IPS-NIHi11 (cell line): Measurements from ENCODE around the gene SMO.
A peak's percentile ranks its signal among the peaks of the same experiment; 100 is the strongest.
"Not testable (repeated sequence)": the region's sequence is repeated elsewhere in the genome, so short reads cannot be mapped to it uniquely, and the experiment has no call there.

Experiments used
- DNase-seq: peaks from one replicate; pipeline ENCODE4 v3.0.0; 2012; ENCODE audit warnings: mixed read lengths, low spot score

Gene SMO

GRCh38 chr7:129209067-129209926, 20.9 kb downstream of the SMO start:
- no peak for DNase-seq

GRCh38 chr7:129210256-129210988, 22.0 kb downstream of the SMO start:
- DNase-seq, result peak; percentile 90

- DNase-seq, result no peak
These were observed 22.5 kb downstream of the SMO start for GRCh38 chr7:129210989-129211312.

GRCh38 chr7:129212126-129212525, 23.7 kb downstream of the SMO start:
- DNase-seq, result no peak

GRCh38 chr7:129212596-129212995, 24.2 kb downstream of the SMO start:
- no peak for DNase-seq

- peak; percentile 55 for DNase-seq
These were observed 25.4 kb downstream of the SMO start for GRCh38 chr7:129213828-129214227.

GRCh38 chr7:129215691-129216090, 27.3 kb downstream of the SMO start:
- not testable (repeated sequence) for DNase-seq

- not testable (repeated sequence) for DNase-seq
These were observed 27.8 kb downstream of the SMO start for GRCh38 chr7:129216101-129216715.

- not testable (repeated sequence) for DNase-seq
These were observed 28.5 kb downstream of the SMO start for GRCh38 chr7:129216821-129217416.

GRCh38 chr7:129218514-129219062, 30.2 kb downstream of the SMO start:
- peak; percentile 82 for DNase-seq

GRCh38 chr7:129219166-129219565, 30.7 kb downstream of the SMO start:
- DNase-seq, result not testable (repeated sequence)

- DNase-seq, result no peak
These were observed 33.6 kb downstream of the SMO start for GRCh38 chr7:129222064-129222463.

GRCh38 chr7:129224251-129225205, 36.1 kb downstream of the SMO start, which contains the start of gene AHCYL2:
Gene AHCYL2 (plus strand): TSS chr7:129225030.
- DNase-seq, result peak; percentile 92

GRCh38 chr7:129225206-129225930, 36.9 kb downstream of the SMO start:
- peak; percentile 49 for DNase-seq

GRCh38 chr7:129225931-129226572, 37.6 kb downstream of the SMO start:
- DNase-seq, result no peak

- DNase-seq, result no peak
These were observed 39.5 kb downstream of the SMO start for GRCh38 chr7:129227646-129228578.

GRCh38 chr7:129228633-129229032, 40.2 kb downstream of the SMO start:
- no peak for DNase-seq

- DNase-seq, result no peak
These were observed 43.2 kb downstream of the SMO start for GRCh38 chr7:129231666-129232065.

GRCh38 chr7:129238546-129238945, 50.1 kb downstream of the SMO start:
- DNase-seq, result no peak
